H1 (cell line): ENCODE data around the gene RAP1GDS1. TPM values are rescaled to one million over a fixed set of nuclear protein-coding genes. Genes with fewer than 3 reads are reported as not detected.

Experiments
- CTCF ChIA-PET: fragments of 300-600 bp; sonication (Branson Sonifier 250); formaldehyde crosslinking; loops from one replicate; lab custom pipeline; 2021; ENCODE audit not compliant: partially characterized antibody; lab: Charles Lee
- POLR2A ChIA-PET: fragments of 300-600 bp; sonication (Branson Sonifier 250); formaldehyde crosslinking; loops from one replicate; lab custom pipeline; 2021; ENCODE audit warnings: inconsistent platforms; ENCODE audit not compliant: partially characterized antibody; lab: Charles Lee
- DNase-seq, 2 experiments: peaks; one replicate each; pipeline versions ENCODE4 v3.0.0 to v3.0.0-alpha.2; 2010 to 2022; ENCODE audit warnings: low spot score in 2 of 2, low read depth in 1 of 2, mixed read lengths in 1 of 2
- FAIRE-seq: peaks from 2 replicates; lab custom pipeline; 2011; peaks lifted over from hg19 to GRCh38; lab: Jason Lieb, UNC
- H2AFZ ChIP-seq: 2 replicates; pipeline ENCODE4 v1.8.1; 2012; ENCODE audit warnings: low read length, inconsistent platforms
- H2AK5ac ChIP-seq: 2 replicates; pipeline ENCODE4 v1.6.1; 2013; ENCODE audit warnings: low read depth, low read length
- H2BK120ac ChIP-seq: replicated peaks from 2 replicates; pipeline ENCODE3; 2013; ENCODE audit warnings: low read depth, low read length, inconsistent platforms
- H2BK12ac ChIP-seq: 2 replicates; pipeline ENCODE4 v1.6.1; 2013; ENCODE audit warnings: low read depth, low read length
- H2BK15ac ChIP-seq: 2 replicates; pipeline ENCODE4 v1.6.1; 2013; ENCODE audit warnings: low read length
- H2BK20ac ChIP-seq: 2 replicates; pipeline ENCODE4 v1.6.1; 2013; ENCODE audit warnings: low read length
- H2BK5ac ChIP-seq: 2 replicates; pipeline ENCODE4 v1.6.1; 2013; ENCODE audit warnings: low read depth, low read length
- H3K14ac ChIP-seq: 2 replicates; pipeline ENCODE4 v1.6.1; 2013; ENCODE audit warnings: inconsistent platforms; ENCODE audit not compliant: insufficient read length
- H3K18ac ChIP-seq: 2 replicates; pipeline ENCODE4 v1.6.1; 2013; ENCODE audit warnings: low read length; ENCODE audit errors: extremely low read depth
- H3K23ac ChIP-seq: 2 replicates; pipeline ENCODE4 v1.6.1; 2013; ENCODE audit warnings: inconsistent platforms; ENCODE audit not compliant: insufficient read length
- H3K23me2 ChIP-seq: 2 replicates; pipeline ENCODE4 v1.6.1; 2013; ENCODE audit warnings: low read depth, low read length
- H3K27ac ChIP-seq: 2 replicates; pipeline ENCODE4 v1.6.1; 2011; ENCODE audit warnings: low read depth, low read length, inconsistent platforms
- H3K27me3 ChIP-seq, 4 experiments: replicated peaks in 1 of 4; 1 replicate in 1 of 4; 2 replicates in 3 of 4; pipeline versions ENCODE4 v1.6.1 to v1.8.1; 2011 to 2013; ENCODE audit warnings: low read length in 3 of 4, mild to moderate bottlenecking in 3 of 4, inconsistent platforms in 2 of 4, mixed read lengths in 2 of 4, moderate library complexity in 1 of 4; ENCODE audit not compliant: control insufficient read depth in 3 of 4, insufficient read depth in 3 of 4; ENCODE audit errors: extremely low read depth in 1 of 4
- H3K36me3 ChIP-seq, 4 experiments: 2 replicates each; pipeline versions ENCODE4 v1.6.1 to v1.8.1; 2011 to 2013; ENCODE audit warnings: mild to moderate bottlenecking in 4 of 4, low read length in 3 of 4, moderate library complexity in 2 of 4, control low read depth in 1 of 4, inconsistent platforms in 1 of 4; ENCODE audit not compliant: insufficient read depth in 4 of 4, control insufficient read depth in 2 of 4
- H3K4ac ChIP-seq: replicated peaks from 2 replicates; pipeline ENCODE3; 2013; ENCODE audit warnings: low read length, low read depth, mixed read lengths, inconsistent platforms; ENCODE audit not compliant: insufficient read length
- H3K4me1 ChIP-seq, 4 experiments: replicated peaks in 1 of 4; 1 replicate in 1 of 4; 2 replicates in 3 of 4; pipeline versions ENCODE4 v1.6.1 to v1.8.1; 2011 to 2013; ENCODE audit warnings: low read length in 3 of 4, inconsistent platforms in 2 of 4, mixed read lengths in 1 of 4; ENCODE audit not compliant: insufficient read depth in 4 of 4, control insufficient read depth in 3 of 4
- H3K4me2 ChIP-seq, 2 experiments: 2 replicates each; pipeline versions ENCODE4 v1.6.1 to v1.8.1; 2011 to 2013; ENCODE audit warnings: low read depth in 2 of 2, low read length in 2 of 2, control low read depth in 1 of 2, inconsistent platforms in 1 of 2, mild to moderate bottlenecking in 1 of 2; ENCODE audit not compliant: insufficient read depth in 1 of 2
- H3K4me3 ChIP-seq, 4 experiments: fragments of 200-600, 300-600 bp in 1 of 4; sonication (generic), shearing (Covaris generic), sonication (Bioruptor Twin) in 1 of 4; 2 replicates each; pipeline versions ENCODE4 v1.5.1 to v1.8.1; 2011 to 2016; ENCODE audit warnings: low read length in 4 of 4, low read depth in 3 of 4, control low read depth in 2 of 4, inconsistent platforms in 2 of 4, mild to moderate bottlenecking in 2 of 4, mixed read lengths in 1 of 4, moderate library complexity in 1 of 4; ENCODE audit not compliant: insufficient read depth in 2 of 4; ENCODE audit errors: extremely low read depth in 1 of 4
- H3K56ac ChIP-seq: replicated peaks from 2 replicates; pipeline ENCODE3; 2013; ENCODE audit warnings: low read depth, mild to moderate bottlenecking, mixed read lengths, low read length, inconsistent platforms; ENCODE audit not compliant: insufficient read length
- H3K79me1 ChIP-seq: 2 replicates; pipeline ENCODE4 v1.6.1; 2013; ENCODE audit warnings: low read depth, low read length, control low read depth
- H3K79me2 ChIP-seq, 2 experiments: 2 replicates each; pipeline versions ENCODE4 v1.6.1 to v1.8.1; 2012 to 2013; ENCODE audit warnings: low read length in 2 of 2, mild to moderate bottlenecking in 2 of 2, inconsistent platforms in 1 of 2; ENCODE audit not compliant: insufficient read depth in 2 of 2, control insufficient read depth in 1 of 2
- H3K9ac ChIP-seq, 4 experiments: replicated peaks in 1 of 4; 1 replicate in 1 of 4; 2 replicates in 3 of 4; pipeline versions ENCODE4 v1.6.1 to v1.8.1; 2011 to 2013; ENCODE audit warnings: low read depth in 3 of 4, low read length in 3 of 4, control low read depth in 2 of 4, mild to moderate bottlenecking in 2 of 4, moderate library complexity in 2 of 4, inconsistent platforms in 1 of 4; ENCODE audit errors: extremely low read depth in 1 of 4
- H3K9me3 ChIP-seq, 2 experiments: 2 replicates each; pipeline versions ENCODE4 v1.6.1 to v1.8.1; 2012 to 2013; ENCODE audit warnings: mild to moderate bottlenecking in 2 of 2, moderate library complexity in 2 of 2, control low read depth in 1 of 2, inconsistent platforms in 1 of 2, low read depth in 1 of 2, low read length in 1 of 2, mixed read lengths in 1 of 2; ENCODE audit not compliant: insufficient read depth in 2 of 2
- H4K20me1 ChIP-seq, 2 experiments: replicated peaks in 1 of 2; 2 replicates each; pipeline versions ENCODE3 to v1.8.1; 2011 to 2013; ENCODE audit warnings: inconsistent platforms in 2 of 2, low read length in 2 of 2, mild to moderate bottlenecking in 1 of 2; ENCODE audit not compliant: insufficient read depth in 2 of 2, control insufficient read depth in 1 of 2
- H4K5ac ChIP-seq: 2 replicates; pipeline ENCODE4 v1.6.1; 2013; ENCODE audit warnings: low read length, low read depth, mixed read lengths, inconsistent platforms; ENCODE audit not compliant: insufficient read length
- H4K8ac ChIP-seq: 2 replicates; pipeline ENCODE4 v1.8.0; 2013; ENCODE audit warnings: mild to moderate bottlenecking, moderate library complexity, low read length, inconsistent platforms; ENCODE audit not compliant: insufficient read depth; ENCODE audit errors: extremely low read depth
- H4K91ac ChIP-seq: replicated peaks from 2 replicates; pipeline ENCODE3; 2013; ENCODE audit warnings: low read length, mixed read lengths, inconsistent platforms; ENCODE audit not compliant: insufficient read length
- HDAC2 ChIP-seq, 2 experiments: fragments of 300-600 bp in 1 of 2; sonication (generic) in 1 of 2; IDR thresholded peaks; 2 replicates each; pipeline ENCODE4 v1.6.1; 2011 to 2012; ENCODE audit warnings: low read depth in 2 of 2, low read length in 2 of 2, mild to moderate bottlenecking in 2 of 2, moderate library complexity in 2 of 2, borderline replicate concordance in 1 of 2, inconsistent platforms in 1 of 2
- SIRT6 ChIP-seq: IDR thresholded peaks from one replicate; pipeline ENCODE4 v1.7.1; 2012; ENCODE audit warnings: low read length, inconsistent platforms
- WGBS, 2 experiments: shearing (Covaris generic) in 1 of 2; methylation state at CpG; one replicate each; pipeline versions ENCODE4 v1.1.6 to v1.1.7; 2013 to 2015; ENCODE audit warnings: low lambda C conversion rate in 2 of 2, mixed read lengths in 2 of 2, inconsistent platforms in 1 of 2, low coverage in 1 of 2, missing lambda C conversion rate in 1 of 2; ENCODE audit not compliant: insufficient replicate concordance in 2 of 2, insufficient coverage in 1 of 2, insufficient read length in 1 of 2; ENCODE audit errors: extremely low coverage in 1 of 2, missing lambda C conversion rate in 1 of 2; 5-methylcytosine and 5-hydroxymethylcytosine counted together
- polyA plus RNA-seq, 7 experiments: library from polyadenylated mRNA; depleted of rRNA in 3 of 7; stranded (reverse) in 5 of 7; unstranded in 2 of 7; fragments of >200 nt in 5 of 7; fragments of 200-250 nt in 2 of 7; gene quantifications; 1 replicate in 5 of 7; 2 replicates in 1 of 7; 4 replicates in 1 of 7; pipeline versions ENCODE4 v1.2.1 to v1.2.3, GENCODE V29; 2011 to 2013; ENCODE audit warnings: missing spikeins in 2 of 7, mixed read lengths in 2 of 7
- total RNA-seq: library from RNA; stranded (reverse); fragmentation: NEBNext Ultra II Directional; extraction: Animal tissue kit (Norgen Biotek cat#: 25700); gene quantifications from 2 replicates; pipeline ENCODE4 v1.2.1, GENCODE V29; 2021
- TF ChIP-seq, protein P1 (sequence below), 3 experiments: IDR thresholded peaks; 1 replicate in 2 of 3; 2 replicates in 1 of 3; pipeline versions ENCODE4 v1.5.1 to v1.6.1; 2011; ENCODE audit warnings: low read length in 3 of 3, mild to moderate bottlenecking in 3 of 3, inconsistent platforms in 2 of 3, low read depth in 1 of 3, moderate library complexity in 1 of 3; ENCODE audit not compliant: insufficient read depth in 1 of 3; ENCODE audit errors: control extremely low read depth in 1 of 3

RAP1GDS1 gene
- total and polyA plus RNA-seq, 2 of the 8 experiments (the other 6 are each of a cell fraction or from before 2014, with no cell fraction given), result 12.8 to 31.9 TPM

DNA sequence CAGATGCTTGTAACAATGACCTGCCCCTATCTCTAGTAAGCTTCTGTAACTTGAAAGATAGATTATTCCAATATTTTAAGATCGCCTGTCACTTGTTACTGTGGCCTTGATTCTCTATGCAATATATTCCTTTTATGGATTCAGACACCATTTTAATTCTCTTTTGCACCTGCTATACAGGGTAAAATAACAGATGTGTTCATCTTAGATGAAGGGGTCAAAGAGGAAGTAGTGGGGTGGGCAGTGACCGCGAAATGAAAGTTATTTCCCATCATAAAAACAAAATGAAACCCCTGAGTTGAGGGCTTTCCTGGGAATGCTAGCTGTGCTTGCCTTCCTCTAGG is 221.3 kb downstream of the RAP1GDS1 start:
- Histone ChIP-seq H3K27ac (no peak overlapping the region), H2BK120ac (no peak overlapping the region), H3K9ac (no peak overlapping the region), H4K20me1 (no peaks in the 10 kb centered on the region), H3K36me3 (no peaks in the 10 kb centered on the region), H3K4me2 (no peak overlapping the region), H3K18ac (no peak overlapping the region), H2BK5ac (0 out of 2 replicates have a peak overlapping the region, but pooled peaks have one; percentile 30), H3K4me1 (peaks cover 0 to 14% (median 6%) of the 10 kb centered on the region in 4 experiments; a peak in 3 of 7 replicates), H2AFZ (no peak overlapping the region), H3K23me2 (no peaks in the 10 kb centered on the region), H4K8ac (no peak overlapping the region), H2AK5ac (no peak overlapping the region)
- CTCF ChIA-PET, result interaction anchor here (0.9 to 3.1 kb wide), 6 partner anchors 10 to 33 kb away, joined by 3 to 12 read pairs (median 4); no protein-coding TSS in a partner anchor
- TF ChIP-seq, protein P1, sequence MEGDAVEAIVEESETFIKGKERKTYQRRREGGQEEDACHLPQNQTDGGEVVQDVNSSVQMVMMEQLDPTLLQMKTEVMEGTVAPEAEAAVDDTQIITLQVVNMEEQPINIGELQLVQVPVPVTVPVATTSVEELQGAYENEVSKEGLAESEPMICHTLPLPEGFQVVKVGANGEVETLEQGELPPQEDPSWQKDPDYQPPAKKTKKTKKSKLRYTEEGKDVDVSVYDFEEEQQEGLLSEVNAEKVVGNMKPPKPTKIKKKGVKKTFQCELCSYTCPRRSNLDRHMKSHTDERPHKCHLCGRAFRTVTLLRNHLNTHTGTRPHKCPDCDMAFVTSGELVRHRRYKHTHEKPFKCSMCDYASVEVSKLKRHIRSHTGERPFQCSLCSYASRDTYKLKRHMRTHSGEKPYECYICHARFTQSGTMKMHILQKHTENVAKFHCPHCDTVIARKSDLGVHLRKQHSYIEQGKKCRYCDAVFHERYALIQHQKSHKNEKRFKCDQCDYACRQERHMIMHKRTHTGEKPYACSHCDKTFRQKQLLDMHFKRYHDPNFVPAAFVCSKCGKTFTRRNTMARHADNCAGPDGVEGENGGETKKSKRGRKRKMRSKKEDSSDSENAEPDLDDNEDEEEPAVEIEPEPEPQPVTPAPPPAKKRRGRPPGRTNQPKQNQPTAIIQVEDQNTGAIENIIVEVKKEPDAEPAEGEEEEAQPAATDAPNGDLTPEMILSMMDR (IDR thresholded peaks at IDR 0.05; ENCODE audit: control extremely low read depth in 1 of 3, insufficient read depth in 1 of 3, low read depth in 1 of 3, low read length in 3 of 3), result no peak
- TF ChIP-seq SIRT6, result no peak
- no peak for TF ChIP-seq HDAC2 (IDR thresholded peaks at IDR 0.05; ENCODE audit: borderline replicate concordance in 1 of 2, low read depth in 2 of 2, low read length in 2 of 2)
- TF ChIP-seq, all 59 proteins: peak for 0
- Histone ChIP-seq H4K91ac (no peak overlapping the region), H3K79me2 (no peaks in the 10 kb centered on the region), H3K14ac (no peak overlapping the region), H2BK20ac (no peak overlapping the region), H2BK12ac (no peak overlapping the region), H2BK15ac (no peak overlapping the region), H3K27me3 (no peaks in the 10 kb centered on the region), H3K23ac (no peak overlapping the region), H4K5ac (no peak overlapping the region), H3K56ac (no peak overlapping the region), H3K79me1 (no peaks in the 10 kb centered on the region), H3K4ac (no peak overlapping the region), H3K9me3 (no peaks in the 10 kb centered on the region), H3K4me3 (no peak overlapping the region)
- FAIRE-seq (no peak), DNase-seq (no peak)
- POLR2A ChIA-PET, result interaction anchor here (1.1 kb wide), 1 partner anchor 176 kb away, joined by 3 read pairs; the partner anchor contains the start of gene TSPAN5
- 80% methylated on average over 3 of the region's 3 CpGs; no CpG with 5 or more reads in 1 of the 2 experiments for WGBS, 2 experiments
